ENCODE results near the gene ZAP70.

The ZAP70 gene

GRCh38 chr2:97716695-97717612 lies 3.6 kb downstream of the ZAP70 start:
- DNase-seq (ENCODE audit: low read depth in 2 of 2): no peak

- DNase-seq (ENCODE audit: low read depth in 2 of 2): no peak
Observed at GRCh38 chr2:97717613-97717995, 4.2 kb downstream of the ZAP70 start.

- DNase-seq (ENCODE audit: low read depth in 2 of 2): peak; percentile 43 to 61
Observed at GRCh38 chr2:97718051-97718882, 4.9 kb downstream of the ZAP70 start.

- no peak for DNase-seq (ENCODE audit: low read depth in 2 of 2)
Observed at GRCh38 chr2:97718942-97719341, 5.6 kb downstream of the ZAP70 start.

GRCh38 chr2:97719362-97720155 lies 6.2 kb downstream of the ZAP70 start:
- DNase-seq (ENCODE audit: low read depth in 2 of 2): no peak

GRCh38 chr2:97720746-97721145 lies 7.4 kb downstream of the ZAP70 start:
- DNase-seq (ENCODE audit: low read depth in 2 of 2): no peak

- no peak for DNase-seq (ENCODE audit: low read depth in 2 of 2)
Observed at GRCh38 chr2:97722227-97722626, 8.9 kb downstream of the ZAP70 start.

GRCh38 chr2:97723156-97724072 lies 10.0 kb downstream of the ZAP70 start:
- no peak for DNase-seq (ENCODE audit: low read depth in 2 of 2)

GRCh38 chr2:97724073-97724410 lies 10.7 kb downstream of the ZAP70 start:
- no peak for DNase-seq (ENCODE audit: low read depth in 2 of 2)

GRCh38 chr2:97724501-97724900 lies 11.1 kb downstream of the ZAP70 start:
- DNase-seq (ENCODE audit: low read depth in 2 of 2): no peak

- DNase-seq (ENCODE audit: low read depth in 2 of 2): no peak
Observed at GRCh38 chr2:97724946-97725688, 11.7 kb downstream of the ZAP70 start.

GRCh38 chr2:97726261-97727064 lies 13.1 kb downstream of the ZAP70 start:
- DNase-seq (ENCODE audit: low read depth in 2 of 2): no peak

- DNase-seq (ENCODE audit: low read depth in 2 of 2): no peak
Observed at GRCh38 chr2:97727296-97727695, 13.9 kb downstream of the ZAP70 start.

- DNase-seq (ENCODE audit: low read depth in 2 of 2): no peak
Observed at GRCh38 chr2:97728091-97728731, 14.8 kb downstream of the ZAP70 start.

GRCh38 chr2:97730245-97730644 lies 16.9 kb downstream of the ZAP70 start:
- DNase-seq (ENCODE audit: low read depth in 2 of 2): no peak

GRCh38 chr2:97731274-97732020 lies 18.1 kb downstream of the ZAP70 start:
- DNase-seq (ENCODE audit: low read depth in 2 of 2): no peak

- no peak for DNase-seq (ENCODE audit: low read depth in 2 of 2)
Observed at GRCh38 chr2:97732436-97733340, 19.3 kb downstream of the ZAP70 start.
